Endothelial cell of umbilical vein (primary cell): ENCODE results near the gene WNT9A. TPM values are rescaled to one million over a fixed set of nuclear protein-coding genes. Genes with fewer than 3 reads are reported as not detected.

Experiments
- BruUV-seq: library from RNA; stranded (reverse); fragments of 400-500 nt; replicated peaks from 2 replicates; lab custom pipeline; 2021; lab: Mats Ljungman, UMichigan
- CTCF ChIA-PET: fragments of 300-600, 350-600 bp; sonication (Branson Sonifier 250); formaldehyde crosslinking; loops from one replicate; lab custom pipeline; 2021; ENCODE audit warnings: antibody characterized with exemption, inconsistent platforms; lab: Charles Lee
- POLR2A ChIA-PET: fragments of 300-600, 350-600 bp; sonication (Branson Sonifier 250); formaldehyde crosslinking; loops from one replicate; lab custom pipeline; 2021; ENCODE audit warnings: antibody characterized with exemption, inconsistent platforms; lab: Charles Lee
- DNase-seq: peaks from one replicate; pipeline ENCODE4 v3.0.0-alpha.2; 2011; ENCODE audit warnings: low read depth, low spot score
- FAIRE-seq: peaks from 2 replicates; lab custom pipeline; 2011; peaks lifted over from hg19 to GRCh38; lab: Jason Lieb, UNC
- H2AFZ ChIP-seq: 2 replicates; pipeline ENCODE4 v1.6.0; 2012; ENCODE audit warnings: low read depth, low read length, control low read depth, inconsistent platforms
- H3K27ac ChIP-seq: 2 replicates; pipeline ENCODE4 v1.5.1; 2011; ENCODE audit warnings: low read depth, mild to moderate bottlenecking, control low read depth, low read length, moderate library complexity; ENCODE audit not compliant: insufficient read depth
- H3K27me3 ChIP-seq, 2 experiments: 2 replicates each; pipeline versions ENCODE4 v1.6.0 to v1.6.1; 2011; ENCODE audit warnings: low read length in 2 of 2, mixed read lengths in 1 of 2; ENCODE audit not compliant: control insufficient read depth in 2 of 2, insufficient read depth in 2 of 2
- H3K36me3 ChIP-seq, 2 experiments: 2 replicates in 1 of 2; 3 replicates in 1 of 2; pipeline ENCODE4 v1.5.1; 2011; ENCODE audit warnings: low read length in 2 of 2, mild to moderate bottlenecking in 1 of 2, moderate library complexity in 1 of 2; ENCODE audit not compliant: control insufficient read depth in 2 of 2, insufficient read depth in 2 of 2; ENCODE audit errors: extremely low read depth in 1 of 2
- H3K4me1 ChIP-seq: 3 replicates; pipeline ENCODE4 v1.5.1; 2011; ENCODE audit warnings: mild to moderate bottlenecking, low read length; ENCODE audit not compliant: control insufficient read depth, insufficient read depth; ENCODE audit errors: extremely low read depth
- H3K4me2 ChIP-seq: 2 replicates; pipeline ENCODE4 v1.6.1; 2011; ENCODE audit warnings: low read length, control low read depth, mixed read lengths; ENCODE audit not compliant: insufficient read depth
- H3K4me3 ChIP-seq, 3 experiments: fragments of 200-600 bp in 1 of 3; sonication (generic), shearing (Covaris generic) in 1 of 3; replicated peaks in 1 of 3; 2 replicates each; pipeline ENCODE4 v1.5.1; 2011 to 2016; ENCODE audit warnings: control low read depth in 3 of 3, low read length in 3 of 3, mild to moderate bottlenecking in 2 of 3, inconsistent platforms in 1 of 3, low read depth in 1 of 3, moderate library complexity in 1 of 3; ENCODE audit not compliant: insufficient read depth in 1 of 3
- H3K79me2 ChIP-seq: 2 replicates; pipeline ENCODE4 v1.6.0; 2012; ENCODE audit warnings: low read length, inconsistent platforms; ENCODE audit not compliant: control insufficient read depth, insufficient read depth
- H3K9ac ChIP-seq: replicated peaks from 2 replicates; pipeline ENCODE3; 2011; ENCODE audit warnings: low read length, control low read depth; ENCODE audit not compliant: insufficient read depth; ENCODE audit errors: extremely low read depth
- H3K9me1 ChIP-seq: replicated peaks from 3 replicates; pipeline ENCODE4 v1.6.0; 2011; ENCODE audit warnings: mild to moderate bottlenecking, low read length; ENCODE audit not compliant: control insufficient read depth, insufficient read depth; ENCODE audit errors: extremely low read depth
- H3K9me3 ChIP-seq: replicated peaks from 2 replicates; pipeline ENCODE4 v1.5.1; 2012; ENCODE audit warnings: low read length, inconsistent platforms; ENCODE audit not compliant: control insufficient read depth, insufficient read depth
- H4K20me1 ChIP-seq: replicated peaks from 2 replicates; pipeline ENCODE3; 2011; ENCODE audit warnings: mild to moderate bottlenecking, low read length; ENCODE audit not compliant: control insufficient read depth, insufficient read depth; ENCODE audit errors: extremely low read depth
- EZH2 ChIP-seq: IDR thresholded peaks from 2 replicates; pipeline ENCODE4 v1.6.1; 2012; ENCODE audit warnings: borderline replicate concordance, low read depth, mild to moderate bottlenecking, moderate library complexity, low read length, inconsistent platforms; ENCODE audit not compliant: severe bottlenecking
- FOS ChIP-seq: IDR thresholded peaks from 2 replicates; pipeline ENCODE4 v1.6.1; 2011; ENCODE audit warnings: mild to moderate bottlenecking, low read length, moderate library complexity, borderline replicate concordance; ENCODE audit not compliant: insufficient read depth
- GATA2 ChIP-seq: IDR thresholded peaks from 2 replicates; pipeline ENCODE4 v1.7.0; 2011; ENCODE audit warnings: low read depth, mild to moderate bottlenecking, moderate library complexity, mixed read lengths, low read length; ENCODE audit not compliant: insufficient read length, insufficient read depth
- JUN ChIP-seq: IDR thresholded peaks from 2 replicates; pipeline ENCODE4 v1.6.1; 2011; ENCODE audit warnings: borderline replicate concordance, low read depth; ENCODE audit not compliant: insufficient read length, insufficient read depth
- MYC ChIP-seq: IDR thresholded peaks from one replicate; pipeline ENCODE4 v1.6.1; 2011; ENCODE audit warnings: mild to moderate bottlenecking, low read depth, low read length
- POLR2A ChIP-seq: IDR thresholded peaks from 2 replicates; pipeline ENCODE4 v1.6.1; 2012; ENCODE audit warnings: low read depth, mild to moderate bottlenecking, control low read depth, low read length
- POLR2AphosphoS5 ChIP-seq: IDR thresholded peaks from 2 replicates; pipeline ENCODE4 v1.6.1; 2012; ENCODE audit warnings: low read depth, mild to moderate bottlenecking, control low read depth, low read length, moderate library complexity; ENCODE audit not compliant: insufficient read depth
- dilution Hi-C: fragments of 300-500 bp; cut with MboI; formaldehyde crosslinking; loops from one replicate; pipeline ENCODE4 v1.15.0; 2019; ENCODE audit warnings: low sequenced_read_pairs; ENCODE audit not compliant: extremely low pct_ligation_motif_present
- intact Hi-C: fragments of 100-400 bp; cut with micrococcal nuclease; formaldehyde crosslinking; loops from one replicate; pipeline ENCODE4 v1.10.0; 2022
- polyA plus RNA-seq, 4 experiments: library from polyadenylated mRNA; depleted of rRNA in 3 of 4; stranded (reverse) in 3 of 4; unstranded in 1 of 4; fragments of >200 nt; gene quantifications; 2 replicates each; pipeline versions ENCODE4 v1.2.1 to v1.2.3, GENCODE V29; 2011 to 2012; ENCODE audit warnings: missing spikeins in 1 of 4
- total RNA-seq: library from RNA; stranded (reverse); gene quantifications from 2 replicates; pipeline ENCODE4 v1.2.3, GENCODE V29; 2021
- TF ChIP-seq, protein P1 (sequence below): IDR thresholded peaks from 2 replicates; pipeline ENCODE4 v1.6.1; 2011; ENCODE audit not compliant: insufficient read depth, insufficient read length
- TF ChIP-seq, protein P2 (sequence below), 2 donors: IDR thresholded peaks; 1 replicate in 1 of 2; 2 replicates in 1 of 2; pipeline ENCODE4 v1.5.1; 2011; ENCODE audit warnings: low read length in 2 of 2, mild to moderate bottlenecking in 2 of 2, moderate library complexity in 2 of 2, control low read depth in 1 of 2, inconsistent platforms in 1 of 2, low read depth in 1 of 2; ENCODE audit not compliant: insufficient read depth in 1 of 2; ENCODE audit errors: extremely low read depth in 1 of 2

The WNT9A gene
- total and polyA plus RNA-seq, 2 donors (not counting 3 experiments of a cell fraction or from before 2014, with no cell fraction given), result 5.4 to 6.2 TPM

DNA sequence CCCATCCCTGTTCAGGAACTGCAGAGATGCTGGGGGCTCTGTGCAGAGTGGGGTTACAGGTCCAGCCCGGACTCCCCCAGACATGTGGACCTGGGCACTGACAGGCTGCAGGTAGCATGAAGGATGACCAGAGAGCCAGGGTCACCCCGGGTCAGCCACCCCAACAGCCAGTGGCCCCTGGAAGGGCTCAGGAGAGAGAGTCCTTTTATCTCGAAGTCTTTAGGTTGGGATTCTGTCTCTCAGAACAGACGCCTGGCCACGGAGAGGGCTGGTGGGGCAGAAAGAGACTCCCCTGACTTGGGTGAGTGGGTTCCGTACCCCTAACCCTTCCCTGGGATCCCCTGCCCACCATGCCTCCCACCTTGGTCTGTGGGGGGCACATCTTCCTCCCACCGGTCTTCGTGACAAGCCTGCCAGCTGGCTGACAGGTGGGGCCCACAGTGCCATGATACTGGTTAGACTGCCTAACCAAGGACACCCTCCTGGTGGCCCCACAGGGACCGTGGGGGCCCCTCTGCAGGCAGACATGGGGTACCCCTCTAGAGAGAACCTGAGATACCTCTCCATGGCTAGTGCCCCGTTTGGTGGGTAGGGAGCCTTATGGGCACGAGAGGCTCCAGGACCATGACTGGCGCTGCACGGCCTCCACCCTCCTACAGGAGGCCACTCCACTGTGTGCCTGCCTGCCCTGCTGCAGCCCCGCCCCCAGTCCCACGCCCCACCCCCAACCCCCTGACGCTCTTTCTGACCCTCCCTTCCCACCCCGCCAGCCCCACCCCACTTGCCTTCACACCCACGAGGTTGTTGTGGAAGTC is 24.2 kb downstream of the WNT9A start:
- no peak overlapping the region for H3K27ac ChIP-seq
- H3K4me2 ChIP-seq, result no peak overlapping the region
- H2AFZ ChIP-seq, result no peak overlapping the region
- no peaks in the 10 kb centered on the region for H3K27me3 ChIP-seq
- no peaks in the 10 kb centered on the region for H3K9me1 ChIP-seq
- intact Hi-C loops (no loop called here), dilution Hi-C loops (no loop called here)
- H3K4me1 ChIP-seq, result no peaks in the 10 kb centered on the region
- no peaks in the 10 kb centered on the region for H4K20me1 ChIP-seq
- no TSS peak for BruUV-seq
- FAIRE-seq (no peak), DNase-seq (no peak)
- H3K9ac ChIP-seq, result no peak overlapping the region
- TF ChIP-seq MYC (no peak), POLR2AphosphoS5 (no peak), POLR2A (no peak), FOS (no peak), GATA2 (no peak), JUN (no peak), EZH2 (no peak)
- TF ChIP-seq, protein P1, sequence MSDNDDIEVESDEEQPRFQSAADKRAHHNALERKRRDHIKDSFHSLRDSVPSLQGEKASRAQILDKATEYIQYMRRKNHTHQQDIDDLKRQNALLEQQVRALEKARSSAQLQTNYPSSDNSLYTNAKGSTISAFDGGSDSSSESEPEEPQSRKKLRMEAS, result no peak
- TF ChIP-seq, protein P2, sequence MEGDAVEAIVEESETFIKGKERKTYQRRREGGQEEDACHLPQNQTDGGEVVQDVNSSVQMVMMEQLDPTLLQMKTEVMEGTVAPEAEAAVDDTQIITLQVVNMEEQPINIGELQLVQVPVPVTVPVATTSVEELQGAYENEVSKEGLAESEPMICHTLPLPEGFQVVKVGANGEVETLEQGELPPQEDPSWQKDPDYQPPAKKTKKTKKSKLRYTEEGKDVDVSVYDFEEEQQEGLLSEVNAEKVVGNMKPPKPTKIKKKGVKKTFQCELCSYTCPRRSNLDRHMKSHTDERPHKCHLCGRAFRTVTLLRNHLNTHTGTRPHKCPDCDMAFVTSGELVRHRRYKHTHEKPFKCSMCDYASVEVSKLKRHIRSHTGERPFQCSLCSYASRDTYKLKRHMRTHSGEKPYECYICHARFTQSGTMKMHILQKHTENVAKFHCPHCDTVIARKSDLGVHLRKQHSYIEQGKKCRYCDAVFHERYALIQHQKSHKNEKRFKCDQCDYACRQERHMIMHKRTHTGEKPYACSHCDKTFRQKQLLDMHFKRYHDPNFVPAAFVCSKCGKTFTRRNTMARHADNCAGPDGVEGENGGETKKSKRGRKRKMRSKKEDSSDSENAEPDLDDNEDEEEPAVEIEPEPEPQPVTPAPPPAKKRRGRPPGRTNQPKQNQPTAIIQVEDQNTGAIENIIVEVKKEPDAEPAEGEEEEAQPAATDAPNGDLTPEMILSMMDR (IDR thresholded peaks at IDR 0.05; ENCODE audit: extremely low read depth in 1 of 2, insufficient read depth in 1 of 2, low read depth in 1 of 2, low read length in 2 of 2), result no peak
- ChIA-PET POLR2A (no interaction called here), CTCF (no interaction called here)
- H3K9me3 ChIP-seq, result no peaks in the 10 kb centered on the region
- no peaks in the 10 kb centered on the region for H3K79me2 ChIP-seq
- peaks cover 0 to 6% of the 10 kb centered on the region in 2 experiments for H3K36me3 ChIP-seq
- no peak overlapping the region for H3K4me3 ChIP-seq
